Measurements from ENCODE around the gene TUBAL3. TPM values are rescaled to one million over a fixed set of nuclear protein-coding genes. Genes with fewer than 3 reads are reported as not detected.
A peak's percentile ranks its signal among the peaks of the same experiment; 100 is the strongest.

Gene TUBAL3
- total and polyA plus RNA-seq, 10 donors, result not detected

GRCh38 chr10:5435328-5435727, 30.7 kb upstream of the TUBAL3 start:
- Histone ChIP-seq H3K27ac (no peak overlapping the region), H3K4me3 (no peak overlapping the region), H3K27me3 (replicated peaks in 1 of 7) (no peaks in the 10 kb centered on the region), H3K36me3 (peaks cover 0 to 9% (median 0%) of the 10 kb centered on the region in 6 donors), H3K9me3 (peaks cover 0 to 9% (median 3%) of the 10 kb centered on the region in 8 donors), H3K4me1 (peaks cover 0 to 6% (median 0%) of the 10 kb centered on the region in 6 donors)
- WGBS, 5 donors, result 93 to 98% (median 98%) methylated on average over 3 of the region's 3 CpGs
- DNase-seq, result no peak
- TF ChIP-seq, protein P1, sequence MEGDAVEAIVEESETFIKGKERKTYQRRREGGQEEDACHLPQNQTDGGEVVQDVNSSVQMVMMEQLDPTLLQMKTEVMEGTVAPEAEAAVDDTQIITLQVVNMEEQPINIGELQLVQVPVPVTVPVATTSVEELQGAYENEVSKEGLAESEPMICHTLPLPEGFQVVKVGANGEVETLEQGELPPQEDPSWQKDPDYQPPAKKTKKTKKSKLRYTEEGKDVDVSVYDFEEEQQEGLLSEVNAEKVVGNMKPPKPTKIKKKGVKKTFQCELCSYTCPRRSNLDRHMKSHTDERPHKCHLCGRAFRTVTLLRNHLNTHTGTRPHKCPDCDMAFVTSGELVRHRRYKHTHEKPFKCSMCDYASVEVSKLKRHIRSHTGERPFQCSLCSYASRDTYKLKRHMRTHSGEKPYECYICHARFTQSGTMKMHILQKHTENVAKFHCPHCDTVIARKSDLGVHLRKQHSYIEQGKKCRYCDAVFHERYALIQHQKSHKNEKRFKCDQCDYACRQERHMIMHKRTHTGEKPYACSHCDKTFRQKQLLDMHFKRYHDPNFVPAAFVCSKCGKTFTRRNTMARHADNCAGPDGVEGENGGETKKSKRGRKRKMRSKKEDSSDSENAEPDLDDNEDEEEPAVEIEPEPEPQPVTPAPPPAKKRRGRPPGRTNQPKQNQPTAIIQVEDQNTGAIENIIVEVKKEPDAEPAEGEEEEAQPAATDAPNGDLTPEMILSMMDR (IDR thresholded peaks at IDR 0.05 in 8 of 11, conservative IDR thresholded peaks at IDR 0.05 in 3 of 11), result no peak
- intact Hi-C loops (cut with DNase I; ENCODE audit: low total_unique reads), result loop anchor here (10.0 kb wide), 1 partner anchor 591 kb away; no protein-coding TSS in a partner anchor

GRCh38 chr10:5434017-5434753, 29.6 kb upstream of the TUBAL3 start:
- 41 to 48% (median 47%) methylated on average over 3 of the region's 3 CpGs for WGBS, 5 donors
- H3K4me3 ChIP-seq, result no peak overlapping the region
- TF ChIP-seq, protein P1 (IDR thresholded peaks at IDR 0.05 in 8 of 11, conservative IDR thresholded peaks at IDR 0.05 in 3 of 11), result peak in 8 of 11 experiments; percentile 15 to 59 (median 43)
- TF ChIP-seq POLR2A (IDR thresholded peaks at IDR 0.05), result no peak
- peaks cover 0 to 6% (median 0%) of the 10 kb centered on the region in 6 donors for H3K4me1 ChIP-seq
- H3K9me3 ChIP-seq, result peaks cover 0 to 9% (median 3%) of the 10 kb centered on the region in 8 donors
- H3K27ac ChIP-seq, result no peak overlapping the region
- intact Hi-C loops (cut with DNase I; ENCODE audit: low total_unique reads), result loop anchor here (10.0 kb wide), 1 partner anchor 589 kb away; no protein-coding TSS in a partner anchor
- no peaks in the 10 kb centered on the region for H3K27me3 ChIP-seq (replicated peaks in 1 of 7)
- no peak for DNase-seq
- H3K36me3 ChIP-seq, result peaks cover 0 to 9% (median 0%) of the 10 kb centered on the region in 6 donors

GRCh38 chr10:5433182-5433581, 28.6 kb upstream of the TUBAL3 start:
- TF ChIP-seq POLR2AphosphoS5 (IDR thresholded peaks at IDR 0.05) (no peak), POLR2A (IDR thresholded peaks at IDR 0.05) (no peak)
- TF ChIP-seq, protein P1 (IDR thresholded peaks at IDR 0.05 in 8 of 11, conservative IDR thresholded peaks at IDR 0.05 in 3 of 11), result no peak
- 80 to 94% (median 82%) methylated on average over 1 of the region's 1 CpG for WGBS, 5 donors
- Histone ChIP-seq H3K4me1 (peaks cover 0 to 6% (median 0%) of the 10 kb centered on the region in 6 donors), H3K36me3 (peaks cover 0 to 9% (median 0%) of the 10 kb centered on the region in 6 donors), H3K4me3 (no peak overlapping the region), H3K27ac (no peak overlapping the region), H3K27me3 (replicated peaks in 1 of 7) (no peaks in the 10 kb centered on the region), H3K9me3 (peaks cover 0 to 9% (median 3%) of the 10 kb centered on the region in 8 donors)
- DNase-seq, result no peak
- intact Hi-C loops (cut with DNase I; ENCODE audit: low total_unique reads), result loop anchor here (10.0 kb wide), 1 partner anchor 588 kb away; no protein-coding TSS in a partner anchor

DNA sequence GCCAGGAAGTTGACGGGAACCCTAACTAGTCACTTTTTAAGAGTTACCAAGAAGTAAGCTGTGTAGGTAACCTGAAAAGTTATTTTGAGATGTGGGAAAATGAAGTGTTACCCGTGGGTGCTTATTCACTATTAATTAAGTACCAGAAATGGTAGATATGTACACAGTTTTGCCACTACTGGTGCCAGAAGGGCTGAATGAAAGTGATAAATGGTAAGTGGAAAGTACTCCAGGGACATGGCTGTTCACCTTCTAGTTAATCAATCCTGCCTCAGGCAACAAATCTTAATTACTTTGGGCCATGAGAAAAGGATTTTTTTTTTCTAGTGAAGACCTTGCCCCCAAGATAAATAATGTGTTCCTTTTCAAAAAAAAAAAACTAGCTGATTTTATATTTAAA, 23.5 kb upstream of the TUBAL3 start:
- Histone ChIP-seq H3K4me1 (no peaks in the 10 kb centered on the region), H3K36me3 (peaks cover 0 to 9% (median 0%) of the 10 kb centered on the region in 6 donors), H3K27ac (no peak overlapping the region), H3K9me3 (peaks cover 0 to 9% (median 3%) of the 10 kb centered on the region in 8 donors), H3K4me3 (no peak overlapping the region), H3K27me3 (replicated peaks in 1 of 7) (no peaks in the 10 kb centered on the region)
- 69 to 87% (median 72%) methylated on average over 2 of the region's 2 CpGs for WGBS, 5 donors
- no peak for DNase-seq
- intact Hi-C loops (cut with DNase I; ENCODE audit: low total_unique reads), result no loop called here
- TF ChIP-seq POLR2AphosphoS5 (IDR thresholded peaks at IDR 0.05) (no peak), POLR2A (IDR thresholded peaks at IDR 0.05) (no peak)
- TF ChIP-seq, protein P1 (IDR thresholded peaks at IDR 0.05 in 8 of 11, conservative IDR thresholded peaks at IDR 0.05 in 3 of 11), result no peak

Measured in spleen (tissue), 11 donors.